ENCODE measurements around the gene FAM193A. TPM values are rescaled to one million over a fixed set of nuclear protein-coding genes. Genes with fewer than 3 reads are reported as not detected.
A peak's percentile ranks its signal among the peaks of the same experiment; 100 is the strongest.

FAM193A gene
- total and polyA plus RNA-seq, 5 experiments from 2014 or later: 1.5 to 48.6 (median 4.3) TPM

GRCh38 chr4:2689825-2690700 is 153.6 kb downstream of the FAM193A start:
- ATAC-seq (peak; percentile 32 to 60), DNase-seq (peak in 1 of 10 donors; percentile 46)
- H3K27me3 Mint-ChIP-seq: no peaks in the 10 kb centered on the region
- peaks cover 10 to 31% (median 12%) of the 10 kb centered on the region in 4 donors for H3K4me1 Mint-ChIP-seq
- peaks cover 0 to 92% (median 29%) of the 10 kb centered on the region in 3 donors for H3K36me3 Mint-ChIP-seq
- H3K27ac Mint-ChIP-seq: peak overlapping the region in 6 of 10 donors; percentile 37 to 80 (median 69)
- POLR2A ChIA-PET: no interaction called here
- H3K9me3 Mint-ChIP-seq: no peaks in the 10 kb centered on the region
- no peak overlapping the region for H3K4me3 Mint-ChIP-seq

GRCh38 chr4:2691313-2691712 is 154.9 kb downstream of the FAM193A start:
- DNase-seq (no peak), ATAC-seq (no peak)
- H3K9me3 Mint-ChIP-seq: no peaks in the 10 kb centered on the region
- H3K36me3 Mint-ChIP-seq: peaks cover 0 to 92% (median 32%) of the 10 kb centered on the region in 3 donors
- H3K27ac Mint-ChIP-seq: peak overlapping the region in 5 of 10 donors; percentile 29 to 76 (median 52)
- H3K27me3 Mint-ChIP-seq: no peaks in the 10 kb centered on the region
- peaks cover 10 to 34% (median 11%) of the 10 kb centered on the region in 4 donors for H3K4me1 Mint-ChIP-seq
- POLR2A ChIA-PET: interaction anchor here (0.5 kb wide), 1 partner anchor 161 kb away, joined by 4 read pairs; no protein-coding TSS in a partner anchor
- no peak overlapping the region for H3K4me3 Mint-ChIP-seq

- POLR2A ChIA-PET: no interaction called here
- H3K9me3 Mint-ChIP-seq: no peaks in the 10 kb centered on the region
- peaks cover 10 to 40% (median 11%) of the 10 kb centered on the region in 4 donors for H3K4me1 Mint-ChIP-seq
- no peaks in the 10 kb centered on the region for H3K27me3 Mint-ChIP-seq
- no peak overlapping the region for H3K4me3 Mint-ChIP-seq
- H3K27ac Mint-ChIP-seq: peak overlapping the region in 3 of 10 donors; percentile 11 to 29 (median 29)
- DNase-seq: no peak
- H3K36me3 Mint-ChIP-seq: peaks cover 0 to 94% (median 34%) of the 10 kb centered on the region in 3 donors
- no peak for ATAC-seq
Measured at GRCh38 chr4:2691952-2692435, 155.5 kb downstream of the FAM193A start.

- Mint-ChIP-seq H3K27me3 (no peaks in the 10 kb centered on the region), H3K4me1 (peaks cover 0 to 37% (median 3%) of the 10 kb centered on the region in 4 donors), H3K9me3 (no peaks in the 10 kb centered on the region), H3K36me3 (peaks cover 0 to 91% (median 33%) of the 10 kb centered on the region in 3 donors), H3K4me3 (no peak overlapping the region), H3K27ac (peak overlapping the region in 1 of 10 donors; percentile 82)
- ATAC-seq: no peak
- POLR2A ChIA-PET: no interaction called here
- no peak for DNase-seq
Measured at GRCh38 chr4:2694691-2695090, 158.2 kb downstream of the FAM193A start.

- no peaks in the 10 kb centered on the region for H3K9me3 Mint-ChIP-seq
- H3K27me3 Mint-ChIP-seq: no peaks in the 10 kb centered on the region
- peaks cover 0 to 29% (median 0%) of the 10 kb centered on the region in 4 donors for H3K4me1 Mint-ChIP-seq
- peak overlapping the region in 2 of 10 donors; percentile 8 to 29 for H3K27ac Mint-ChIP-seq
- ATAC-seq (no peak), DNase-seq (no peak)
- H3K36me3 Mint-ChIP-seq: peaks cover 4 to 93% (median 33%) of the 10 kb centered on the region in 3 donors
- no peak overlapping the region for H3K4me3 Mint-ChIP-seq
- POLR2A ChIA-PET: no interaction called here
Measured at GRCh38 chr4:2695346-2696060, 159.1 kb downstream of the FAM193A start.

- H3K27ac Mint-ChIP-seq: peak overlapping the region in 3 of 10 donors; percentile 6 to 53 (median 43)
- peaks cover 0 to 23% (median 0%) of the 10 kb centered on the region in 4 donors for H3K4me1 Mint-ChIP-seq
- ATAC-seq: peak; percentile 27 to 71
- H3K27me3 Mint-ChIP-seq: no peaks in the 10 kb centered on the region
- H3K9me3 Mint-ChIP-seq: no peaks in the 10 kb centered on the region
- DNase-seq: peak in 1 of 10 donors; percentile 30
- H3K36me3 Mint-ChIP-seq: peaks cover 4 to 93% (median 30%) of the 10 kb centered on the region in 3 donors
- H3K4me3 Mint-ChIP-seq: peak overlapping the region in 2 of 10 donors; percentile 19 to 63
- POLR2A ChIA-PET: no interaction called here
Measured at GRCh38 chr4:2696423-2696822, 160.0 kb downstream of the FAM193A start.

GRCh38 chr4:2697995-2698414 is 161.6 kb downstream of the FAM193A start:
- ATAC-seq (no peak), DNase-seq (no peak)
- Mint-ChIP-seq H3K4me3 (no peak overlapping the region), H3K27ac (peak overlapping the region in 1 of 10 donors; percentile 36), H3K36me3 (peaks cover 9 to 94% (median 32%) of the 10 kb centered on the region in 3 donors), H3K27me3 (no peaks in the 10 kb centered on the region), H3K4me1 (peaks cover 0 to 13% (median 0%) of the 10 kb centered on the region in 4 donors), H3K9me3 (no peaks in the 10 kb centered on the region)
- POLR2A ChIA-PET: no interaction called here

- Mint-ChIP-seq H3K4me3 (no peak overlapping the region), H3K4me1 (peaks cover 0 to 13% (median 0%) of the 10 kb centered on the region in 4 donors), H3K27ac (peak overlapping the region in 1 of 10 donors; percentile 9), H3K9me3 (no peaks in the 10 kb centered on the region), H3K27me3 (no peaks in the 10 kb centered on the region), H3K36me3 (peaks cover 9 to 94% (median 30%) of the 10 kb centered on the region in 3 donors)
- no peak for DNase-seq
- ATAC-seq: no peak
- POLR2A ChIA-PET: no interaction called here
Measured at GRCh38 chr4:2698504-2698903, 162.1 kb downstream of the FAM193A start.

GRCh38 chr4:2698951-2699505 is 162.6 kb downstream of the FAM193A start:
- POLR2A ChIA-PET: no interaction called here
- H3K27ac Mint-ChIP-seq: peak overlapping the region in 4 of 10 donors; percentile 9 to 76 (median 68)
- peaks cover 9 to 94% (median 31%) of the 10 kb centered on the region in 3 donors for H3K36me3 Mint-ChIP-seq
- peaks cover 0 to 11% (median 0%) of the 10 kb centered on the region in 4 donors for H3K4me1 Mint-ChIP-seq
- H3K4me3 Mint-ChIP-seq: no peak overlapping the region
- H3K27me3 Mint-ChIP-seq: no peaks in the 10 kb centered on the region
- H3K9me3 Mint-ChIP-seq: no peaks in the 10 kb centered on the region
- no peak for DNase-seq
- no peak for ATAC-seq

- H3K9me3 Mint-ChIP-seq: no peaks in the 10 kb centered on the region
- H3K4me3 Mint-ChIP-seq: no peak overlapping the region
- H3K36me3 Mint-ChIP-seq: peaks cover 9 to 92% (median 28%) of the 10 kb centered on the region in 3 donors
- POLR2A ChIA-PET: no interaction called here
- peaks cover 0 to 11% (median 0%) of the 10 kb centered on the region in 4 donors for H3K4me1 Mint-ChIP-seq
- H3K27me3 Mint-ChIP-seq: no peaks in the 10 kb centered on the region
- peak overlapping the region in 4 of 10 donors; percentile 4 to 76 (median 36) for H3K27ac Mint-ChIP-seq
- ATAC-seq (no peak), DNase-seq (no peak)
Measured at GRCh38 chr4:2699534-2699933, 163.1 kb downstream of the FAM193A start.

GRCh38 chr4:2700031-2700430 is 163.6 kb downstream of the FAM193A start:
- peak overlapping the region in 3 of 10 donors; percentile 38 to 76 (median 71) for H3K27ac Mint-ChIP-seq
- H3K4me1 Mint-ChIP-seq: peaks cover 0 to 9% (median 0%) of the 10 kb centered on the region in 4 donors
- H3K36me3 Mint-ChIP-seq: peaks cover 9 to 92% (median 25%) of the 10 kb centered on the region in 3 donors
- no peaks in the 10 kb centered on the region for H3K27me3 Mint-ChIP-seq
- ATAC-seq (no peak), DNase-seq (no peak)
- no peak overlapping the region for H3K4me3 Mint-ChIP-seq
- POLR2A ChIA-PET: no interaction called here
- no peaks in the 10 kb centered on the region for H3K9me3 Mint-ChIP-seq

- Mint-ChIP-seq H3K27ac (peak overlapping the region in 2 of 10 donors; percentile 14 to 79), H3K4me3 (no peak overlapping the region), H3K36me3 (peaks cover 9 to 88% (median 17%) of the 10 kb centered on the region in 3 donors), H3K27me3 (no peaks in the 10 kb centered on the region), H3K4me1 (no peaks in the 10 kb centered on the region), H3K9me3 (no peaks in the 10 kb centered on the region)
- no peak for DNase-seq
- ATAC-seq: no peak
- POLR2A ChIA-PET: no interaction called here
Measured at GRCh38 chr4:2702361-2702760, 165.9 kb downstream of the FAM193A start.

Measured in naive thymus-derived CD8-positive, alpha-beta T cell (primary cell).